ENCODE results near the gene COL18A1.

DNA sequence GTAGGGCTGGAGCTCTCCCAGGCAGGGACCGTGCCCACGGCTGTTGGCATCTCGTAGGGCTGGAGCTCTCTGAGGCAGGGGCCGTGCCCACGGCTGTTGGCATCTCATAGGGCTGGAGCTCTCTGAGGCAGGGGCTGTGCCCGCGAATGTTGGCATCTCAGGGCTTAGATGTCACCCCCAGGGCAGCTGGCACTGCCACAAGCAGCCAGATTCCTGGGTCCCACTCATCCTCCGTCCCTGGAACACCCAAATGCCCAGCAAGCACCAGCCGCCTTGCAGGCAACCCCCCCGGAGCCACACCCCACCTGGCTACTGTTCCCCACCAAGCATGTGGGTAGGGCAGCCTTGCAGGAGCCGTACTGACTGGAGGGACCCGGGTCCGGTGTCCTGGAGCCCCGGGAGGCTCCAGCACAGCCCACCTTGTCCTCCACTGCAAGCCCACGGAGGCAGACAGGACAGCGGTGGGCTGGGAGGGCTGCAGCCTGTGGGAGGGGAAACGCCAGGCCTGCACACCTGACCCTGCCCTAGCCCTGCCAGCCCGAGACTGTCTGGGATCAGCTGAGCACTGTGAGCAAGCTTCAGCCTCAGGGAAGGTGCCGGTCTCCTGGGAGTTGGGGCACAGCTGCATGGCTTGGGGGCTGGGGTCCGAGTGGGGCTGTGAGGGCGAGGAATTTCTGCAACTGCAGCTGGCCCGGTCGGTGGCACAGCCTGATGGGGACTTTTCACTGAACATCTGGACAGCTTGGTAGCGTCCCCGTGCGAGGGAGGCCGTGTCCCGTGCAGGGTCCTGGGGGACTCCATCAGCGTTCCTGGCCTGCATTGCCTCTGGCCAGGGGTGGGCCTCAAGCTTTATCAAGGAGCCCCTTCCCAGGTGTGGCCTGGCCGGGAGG lies 53.6 kb downstream of the COL18A1 start:
- TF ChIP-seq POLR2A (IDR thresholded peaks at IDR 0.05) = no peak
- TF ChIP-seq, protein P1, sequence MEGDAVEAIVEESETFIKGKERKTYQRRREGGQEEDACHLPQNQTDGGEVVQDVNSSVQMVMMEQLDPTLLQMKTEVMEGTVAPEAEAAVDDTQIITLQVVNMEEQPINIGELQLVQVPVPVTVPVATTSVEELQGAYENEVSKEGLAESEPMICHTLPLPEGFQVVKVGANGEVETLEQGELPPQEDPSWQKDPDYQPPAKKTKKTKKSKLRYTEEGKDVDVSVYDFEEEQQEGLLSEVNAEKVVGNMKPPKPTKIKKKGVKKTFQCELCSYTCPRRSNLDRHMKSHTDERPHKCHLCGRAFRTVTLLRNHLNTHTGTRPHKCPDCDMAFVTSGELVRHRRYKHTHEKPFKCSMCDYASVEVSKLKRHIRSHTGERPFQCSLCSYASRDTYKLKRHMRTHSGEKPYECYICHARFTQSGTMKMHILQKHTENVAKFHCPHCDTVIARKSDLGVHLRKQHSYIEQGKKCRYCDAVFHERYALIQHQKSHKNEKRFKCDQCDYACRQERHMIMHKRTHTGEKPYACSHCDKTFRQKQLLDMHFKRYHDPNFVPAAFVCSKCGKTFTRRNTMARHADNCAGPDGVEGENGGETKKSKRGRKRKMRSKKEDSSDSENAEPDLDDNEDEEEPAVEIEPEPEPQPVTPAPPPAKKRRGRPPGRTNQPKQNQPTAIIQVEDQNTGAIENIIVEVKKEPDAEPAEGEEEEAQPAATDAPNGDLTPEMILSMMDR (IDR thresholded peaks at IDR 0.05) = no peak
